GM21825 (cell line): ENCODE data around the gene SGSH.

ENCODE experiments used
- ATAC-seq: cut with Tn5 transposase; IDR thresholded peaks from one replicate; pipeline ENCODE4 v1.9.1; 2021; ENCODE audit warnings: mild to moderate bottlenecking, moderate library complexity; ENCODE audit not compliant: unreplicated experiment

SGSH gene

GRCh38 chr17:80227666-80228065, 7.5 kb upstream of the SGSH start:
- no peak for ATAC-seq

GRCh38 chr17:80227156-80227555, 7.0 kb upstream of the SGSH start:
- no peak for ATAC-seq

DNA sequence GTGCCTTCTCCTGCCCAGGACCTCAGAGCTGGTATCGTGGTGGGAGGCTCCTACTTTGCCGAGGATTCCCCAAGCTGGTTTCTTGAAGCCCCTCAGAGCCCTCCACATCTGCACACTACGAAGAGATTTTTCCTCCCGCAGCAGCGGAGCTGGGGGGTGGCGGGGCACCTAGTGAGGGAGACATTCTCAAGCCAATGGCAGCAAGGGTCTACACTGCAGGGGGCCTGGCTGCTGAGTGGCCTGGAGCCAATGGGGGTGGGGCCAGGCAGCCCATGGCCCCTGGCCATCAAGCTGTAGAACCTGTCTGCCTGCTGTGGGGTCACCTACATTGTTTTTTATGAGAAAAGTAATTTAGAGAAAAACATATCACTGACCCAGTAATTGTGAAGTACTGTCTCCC, 5.1 kb upstream of the SGSH start:
- ATAC-seq = no peak

GRCh38 chr17:80224683-80225082, 4.5 kb upstream of the SGSH start:
- no peak for ATAC-seq

DNA sequence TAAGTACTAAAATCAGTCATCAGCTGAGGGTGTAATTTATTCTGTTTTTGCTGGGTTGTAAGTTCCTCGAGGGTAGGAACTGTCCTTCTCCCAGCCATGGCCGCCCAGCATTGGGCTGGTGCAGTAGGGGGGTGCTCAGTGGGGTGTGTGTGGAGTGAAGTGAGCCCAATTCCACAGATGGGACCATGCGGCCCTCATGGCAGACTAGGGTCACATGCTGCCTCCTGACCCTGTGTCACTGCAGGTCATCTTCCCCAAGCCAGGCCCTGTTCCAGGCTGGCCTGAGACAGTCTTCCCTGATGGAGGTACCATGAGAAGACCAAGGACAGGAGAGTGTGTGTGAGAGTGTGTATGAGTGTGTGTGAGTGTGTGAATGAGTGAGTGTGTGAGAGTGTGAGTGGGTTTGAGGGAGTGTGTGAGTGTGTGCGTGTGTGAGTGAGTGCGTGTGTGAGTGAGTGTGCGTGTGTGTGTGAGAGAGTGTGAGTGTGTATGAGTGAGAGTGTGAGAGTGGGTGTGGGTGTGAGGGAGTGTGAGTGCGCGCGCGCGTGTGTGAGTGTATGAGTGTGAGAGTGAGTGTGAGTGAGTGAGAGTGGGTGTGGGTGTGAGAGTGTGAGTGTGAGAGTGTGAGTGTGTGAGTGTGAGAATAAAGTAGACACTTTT, 3.8 kb upstream of the SGSH start:
- no peak for ATAC-seq

GRCh38 chr17:80223142-80223815, 3.1 kb upstream of the SGSH start:
- ATAC-seq = no peak

DNA sequence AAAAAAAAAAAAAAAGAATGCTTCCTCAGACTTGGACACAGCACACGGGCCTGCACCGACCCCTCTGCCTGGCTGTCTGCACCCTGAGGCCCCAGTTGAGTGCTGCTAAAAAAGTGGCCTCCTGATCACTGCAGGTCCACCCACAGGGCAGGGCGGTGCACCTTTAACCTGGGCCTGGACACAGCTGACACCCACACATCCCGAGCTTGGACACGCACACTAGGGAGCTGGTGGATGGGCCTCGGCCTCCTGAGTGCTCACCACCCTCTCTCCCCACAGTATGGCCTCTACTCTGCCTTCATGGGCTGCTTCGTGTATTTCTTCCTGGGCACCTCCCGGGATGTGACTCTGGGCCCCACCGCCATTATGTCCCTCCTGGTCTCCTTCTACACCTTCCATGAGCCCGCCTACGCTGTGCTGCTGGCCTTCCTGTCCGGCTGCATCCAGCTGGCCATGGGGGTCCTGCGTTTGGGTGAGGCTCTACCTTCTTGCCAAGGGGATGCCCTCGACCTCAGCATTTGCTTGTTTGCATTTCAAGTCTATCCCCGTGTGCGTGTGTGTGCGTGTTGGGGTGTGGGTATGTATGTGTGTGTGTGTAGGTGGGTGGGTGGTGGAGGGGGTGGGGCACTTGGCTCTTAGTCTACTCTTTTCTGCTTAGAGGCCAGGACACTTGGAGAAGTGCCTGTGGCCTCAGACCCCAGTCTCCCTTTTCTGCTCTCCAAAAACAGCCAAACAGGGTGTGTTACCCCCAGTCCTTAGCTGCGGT, 2.4 kb upstream of the SGSH start:
- no peak for ATAC-seq

GRCh38 chr17:80221351-80222105, 1.4 kb upstream of the SGSH start:
- no peak for ATAC-seq

DNA sequence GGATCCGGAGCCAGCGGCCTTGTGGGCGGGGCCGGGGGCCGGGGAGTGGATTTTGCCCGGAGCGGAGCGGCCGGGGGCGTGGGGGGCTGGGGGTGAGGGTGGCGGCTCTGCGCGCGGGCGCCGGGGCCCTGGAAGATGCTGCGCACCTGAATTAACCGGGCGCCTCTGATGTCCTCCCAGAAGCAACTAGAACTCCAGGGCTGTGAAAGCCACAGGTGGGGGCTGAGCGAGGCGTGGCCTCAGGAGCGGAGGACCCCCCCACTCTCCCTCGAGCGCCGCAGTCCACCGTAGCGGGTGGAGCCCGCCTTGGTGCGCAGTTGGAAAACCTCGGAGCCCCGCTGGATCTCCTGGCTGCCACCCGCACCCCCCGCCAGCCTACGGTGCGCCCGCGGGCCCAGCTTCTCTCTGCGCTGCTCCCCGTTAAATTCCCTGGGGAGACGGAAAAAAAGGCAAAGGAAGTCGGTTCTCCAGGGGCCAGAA, 643 bp upstream of the SGSH start:
- no peak for ATAC-seq

DNA sequence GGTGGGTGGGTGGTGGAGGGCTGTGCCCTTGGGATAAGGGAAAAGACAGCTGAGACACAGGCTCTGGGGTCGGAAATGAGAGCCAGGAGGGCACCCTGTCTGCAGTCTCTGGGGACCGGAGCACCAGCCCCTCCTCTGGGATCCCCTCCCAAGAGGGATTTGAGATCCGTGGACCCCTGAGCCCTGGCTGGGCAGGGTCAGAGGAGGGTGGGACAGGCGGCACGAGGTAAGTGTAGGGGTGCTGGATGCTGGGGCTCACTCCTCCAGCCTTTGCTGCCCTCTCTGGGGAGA, 425 bp downstream of the SGSH start:
- ATAC-seq = no peak

DNA sequence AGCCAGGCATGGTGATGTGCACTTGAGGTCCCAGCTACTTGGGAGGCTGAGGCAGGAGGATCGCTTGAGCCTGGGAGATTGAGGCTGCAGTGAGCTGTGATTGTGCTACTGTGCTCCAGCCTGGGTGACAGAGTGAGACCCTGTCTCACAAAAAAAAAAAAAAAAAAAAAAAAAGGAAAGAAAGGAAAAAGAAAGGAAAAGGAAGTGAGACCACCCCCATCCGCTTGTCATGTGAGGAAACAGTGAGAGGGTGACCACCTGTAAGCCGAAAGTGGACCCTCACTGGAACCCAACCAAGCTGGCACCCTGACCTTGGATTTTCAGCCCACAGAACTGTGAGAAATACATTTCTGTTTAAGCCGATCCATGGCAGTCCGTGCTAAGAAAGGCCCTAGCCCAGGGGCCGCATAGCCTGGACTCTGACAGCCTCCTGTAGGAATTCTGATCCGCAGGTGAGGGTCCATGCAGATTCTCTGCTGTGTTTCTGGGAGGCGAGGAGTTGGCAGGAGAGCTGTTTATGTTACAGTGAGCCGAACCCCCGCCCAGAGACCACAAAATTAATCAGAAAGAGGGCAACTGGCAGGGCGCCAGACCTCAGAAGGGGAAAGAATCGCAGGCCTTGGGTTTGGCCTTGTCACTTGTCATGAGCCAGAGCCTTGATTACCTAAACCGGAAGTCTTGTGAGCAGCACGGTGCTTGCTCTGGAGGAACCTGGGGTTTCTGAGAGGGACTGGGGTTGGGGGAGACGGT, 945 bp downstream of the SGSH start:
- ATAC-seq = no peak

GRCh38 chr17:80218391-80218790, 1.7 kb downstream of the SGSH start:
- no peak for ATAC-seq

DNA sequence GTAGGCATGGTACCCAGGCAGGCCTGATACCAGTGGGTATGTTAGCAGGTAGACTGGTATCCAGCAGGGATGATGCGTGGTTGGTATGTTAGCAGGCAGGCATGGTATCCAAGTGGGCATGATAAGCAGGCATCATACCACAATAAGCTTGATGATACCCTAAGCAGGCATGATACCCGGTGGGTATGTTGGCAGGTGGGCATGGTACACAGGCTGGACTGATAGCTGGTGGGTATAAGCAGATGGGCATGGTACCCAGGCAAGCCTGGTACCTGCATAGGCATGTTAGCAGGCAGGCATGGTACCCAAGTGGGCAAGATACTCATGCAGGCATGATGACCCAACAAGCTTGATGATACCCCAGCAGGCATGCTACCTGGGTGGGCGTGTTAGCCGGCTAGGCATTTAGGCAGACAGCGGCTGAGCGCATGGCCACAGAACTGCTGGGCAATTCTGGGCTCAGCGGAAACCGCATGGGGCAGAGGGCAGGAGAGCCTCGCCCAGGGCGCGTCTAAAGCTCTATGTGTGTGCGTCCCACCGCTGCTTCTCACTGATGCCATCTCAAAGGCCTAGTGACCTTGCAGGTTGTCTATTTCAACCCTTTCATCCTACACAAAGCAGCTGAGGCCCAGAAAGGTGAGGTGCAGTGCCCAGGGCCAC, 2.3 kb downstream of the SGSH start:
- no peak for ATAC-seq

GRCh38 chr17:80216473-80217456, 3.4 kb downstream of the SGSH start:
- no peak for ATAC-seq

GRCh38 chr17:80214878-80215210, 5.3 kb downstream of the SGSH start:
- ATAC-seq = no peak

DNA sequence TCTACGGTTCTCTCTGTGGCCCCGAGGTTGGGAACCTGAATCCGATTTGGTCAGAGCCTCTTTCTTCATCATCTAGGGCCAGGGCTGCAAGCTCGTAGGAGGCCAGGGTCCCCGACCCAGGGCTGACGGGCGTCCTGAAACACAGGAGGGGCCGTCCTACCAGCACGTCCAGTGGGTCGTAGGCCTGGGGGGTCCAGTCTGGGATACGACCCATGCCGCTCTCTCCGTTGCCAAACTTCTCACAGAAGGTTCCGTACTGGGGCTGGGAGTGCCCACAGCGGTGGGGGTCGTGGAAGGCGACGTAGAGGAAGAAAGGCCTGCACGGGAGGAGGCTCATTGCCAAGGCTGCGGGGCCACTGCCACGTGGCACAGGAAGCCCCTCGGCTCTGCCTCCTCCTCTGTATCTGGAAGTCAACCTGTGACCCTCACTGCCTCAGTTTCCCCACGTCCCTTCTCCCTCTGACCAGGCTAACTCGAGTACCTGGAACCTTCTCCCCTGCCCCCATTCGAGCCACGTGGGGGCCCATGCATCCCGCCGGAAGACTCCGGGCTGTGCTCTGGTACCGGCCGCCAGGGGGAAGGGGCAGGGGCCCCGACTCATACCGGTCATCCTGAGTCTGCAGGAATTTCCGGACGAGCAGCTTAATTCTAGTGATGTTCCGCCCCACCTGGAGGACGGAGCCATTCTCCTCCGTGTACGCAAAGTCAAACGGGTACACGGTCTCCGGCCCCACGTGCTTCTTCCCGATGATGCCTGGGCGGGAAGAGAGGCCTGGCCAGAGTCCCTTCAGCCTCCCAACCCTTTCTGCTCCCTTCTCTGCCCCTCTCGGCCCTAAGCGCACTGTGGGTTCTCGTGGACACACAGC, 5.9 kb downstream of the SGSH start:
- no peak for ATAC-seq

- ATAC-seq = no peak
Measured at GRCh38 chr17:80213643-80213975, 6.5 kb downstream of the SGSH start.

GRCh38 chr17:80212962-80213642, 7.0 kb downstream of the SGSH start:
- no peak for ATAC-seq
